ENCODE measurements around the gene TSPAN18. TPM values are rescaled to one million over a fixed set of nuclear protein-coding genes. Genes with fewer than 3 reads are reported as not detected.

TSPAN18 gene
- total and polyA plus RNA-seq, 2 experiments from 2014 or later: 6.0 to 10.6 TPM

DNA sequence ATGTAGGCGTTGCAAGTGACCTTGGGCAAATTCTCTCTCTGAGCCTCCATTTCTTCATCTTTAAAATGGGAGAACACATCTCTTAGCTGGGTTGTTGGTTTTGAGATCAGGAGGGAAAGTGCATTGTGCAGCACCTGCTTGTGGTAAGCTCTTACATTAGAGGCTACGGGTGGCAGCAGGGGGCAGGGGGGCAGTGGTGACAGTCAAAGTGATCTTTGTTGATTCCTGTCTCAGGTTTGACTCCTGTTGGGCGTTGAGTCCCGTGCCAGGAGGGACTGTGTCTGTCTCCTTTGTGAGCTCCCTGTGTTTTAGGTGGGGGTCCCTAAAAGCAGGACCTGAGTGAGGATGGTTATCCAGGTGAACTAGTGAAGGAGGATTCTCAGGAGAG lies 122.2 kb downstream of the TSPAN18 start (continued):
- TF ChIP-seq, protein P1, sequence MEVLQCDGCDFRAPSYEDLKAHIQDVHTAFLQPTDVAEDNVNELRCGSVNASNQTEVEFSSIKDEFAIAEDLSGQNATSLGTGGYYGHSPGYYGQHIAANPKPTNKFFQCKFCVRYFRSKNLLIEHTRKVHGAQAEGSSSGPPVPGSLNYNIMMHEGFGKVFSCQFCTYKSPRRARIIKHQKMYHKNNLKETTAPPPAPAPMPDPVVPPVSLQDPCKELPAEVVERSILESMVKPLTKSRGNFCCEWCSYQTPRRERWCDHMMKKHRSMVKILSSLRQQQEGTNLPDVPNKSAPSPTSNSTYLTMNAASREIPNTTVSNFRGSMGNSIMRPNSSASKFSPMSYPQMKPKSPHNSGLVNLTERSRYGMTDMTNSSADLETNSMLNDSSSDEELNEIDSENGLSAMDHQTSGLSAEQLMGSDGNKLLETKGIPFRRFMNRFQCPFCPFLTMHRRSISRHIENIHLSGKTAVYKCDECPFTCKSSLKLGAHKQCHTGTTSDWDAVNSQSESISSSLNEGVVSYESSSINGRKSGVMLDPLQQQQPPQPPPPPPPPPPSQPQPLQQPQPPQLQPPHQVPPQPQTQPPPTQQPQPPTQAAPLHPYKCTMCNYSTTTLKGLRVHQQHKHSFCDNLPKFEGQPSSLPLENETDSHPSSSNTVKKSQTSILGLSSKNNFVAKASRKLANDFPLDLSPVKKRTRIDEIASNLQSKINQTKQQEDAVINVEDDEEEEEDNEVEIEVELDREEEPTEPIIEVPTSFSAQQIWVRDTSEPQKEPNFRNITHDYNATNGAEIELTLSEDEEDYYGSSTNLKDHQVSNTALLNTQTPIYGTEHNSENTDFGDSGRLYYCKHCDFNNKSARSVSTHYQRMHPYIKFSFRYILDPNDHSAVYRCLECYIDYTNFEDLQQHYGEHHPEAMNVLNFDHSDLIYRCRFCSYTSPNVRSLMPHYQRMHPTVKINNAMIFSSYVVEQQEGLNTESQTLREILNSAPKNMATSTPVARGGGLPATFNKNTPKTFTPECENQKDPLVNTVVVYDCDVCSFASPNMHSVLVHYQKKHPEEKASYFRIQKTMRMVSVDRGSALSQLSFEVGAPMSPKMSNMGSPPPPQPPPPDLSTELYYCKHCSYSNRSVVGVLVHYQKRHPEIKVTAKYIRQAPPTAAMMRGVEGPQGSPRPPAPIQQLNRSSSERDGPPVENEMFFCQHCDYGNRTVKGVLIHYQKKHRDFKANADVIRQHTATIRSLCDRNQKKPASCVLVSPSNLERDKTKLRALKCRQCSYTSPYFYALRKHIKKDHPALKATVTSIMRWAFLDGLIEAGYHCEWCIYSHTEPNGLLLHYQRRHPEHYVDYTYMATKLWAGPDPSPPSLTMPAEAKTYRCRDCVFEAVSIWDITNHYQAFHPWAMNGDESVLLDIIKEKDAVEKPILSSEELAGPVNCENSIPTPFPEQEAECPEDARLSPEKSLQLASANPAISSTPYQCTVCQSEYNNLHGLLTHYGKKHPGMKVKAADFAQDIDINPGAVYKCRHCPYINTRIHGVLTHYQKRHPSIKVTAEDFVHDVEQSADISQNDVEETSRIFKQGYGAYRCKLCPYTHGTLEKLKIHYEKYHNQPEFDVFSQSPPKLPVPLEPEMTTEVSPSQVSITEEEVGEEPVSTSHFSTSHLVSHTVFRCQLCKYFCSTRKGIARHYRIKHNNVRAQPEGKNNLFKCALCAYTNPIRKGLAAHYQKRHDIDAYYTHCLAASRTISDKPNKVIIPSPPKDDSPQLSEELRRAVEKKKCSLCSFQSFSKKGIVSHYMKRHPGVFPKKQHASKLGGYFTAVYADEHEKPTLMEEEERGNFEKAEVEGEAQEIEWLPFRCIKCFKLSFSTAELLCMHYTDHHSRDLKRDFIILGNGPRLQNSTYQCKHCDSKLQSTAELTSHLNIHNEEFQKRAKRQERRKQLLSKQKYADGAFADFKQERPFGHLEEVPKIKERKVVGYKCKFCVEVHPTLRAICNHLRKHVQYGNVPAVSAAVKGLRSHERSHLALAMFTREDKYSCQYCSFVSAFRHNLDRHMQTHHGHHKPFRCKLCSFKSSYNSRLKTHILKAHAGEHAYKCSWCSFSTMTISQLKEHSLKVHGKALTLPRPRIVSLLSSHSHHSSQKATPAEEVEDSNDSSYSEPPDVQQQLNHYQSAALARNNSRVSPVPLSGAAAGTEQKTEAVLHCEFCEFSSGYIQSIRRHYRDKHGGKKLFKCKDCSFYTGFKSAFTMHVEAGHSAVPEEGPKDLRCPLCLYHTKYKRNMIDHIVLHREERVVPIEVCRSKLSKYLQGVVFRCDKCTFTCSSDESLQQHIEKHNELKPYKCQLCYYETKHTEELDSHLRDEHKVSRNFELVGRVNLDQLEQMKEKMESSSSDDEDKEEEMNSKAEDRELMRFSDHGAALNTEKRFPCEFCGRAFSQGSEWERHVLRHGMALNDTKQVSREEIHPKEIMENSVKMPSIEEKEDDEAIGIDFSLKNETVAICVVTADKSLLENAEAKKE (CRISPR knock-in tag; IDR thresholded peaks at IDR 0.05): no peak
- TF ChIP-seq EZH2 (IDR thresholded peaks at IDR 0.05; ENCODE audit: low read depth, unreplicated experiment) (no peak), ZNF114 (CRISPR knock-in tag; IDR thresholded peaks at IDR 0.05) (no peak)

DNA sequence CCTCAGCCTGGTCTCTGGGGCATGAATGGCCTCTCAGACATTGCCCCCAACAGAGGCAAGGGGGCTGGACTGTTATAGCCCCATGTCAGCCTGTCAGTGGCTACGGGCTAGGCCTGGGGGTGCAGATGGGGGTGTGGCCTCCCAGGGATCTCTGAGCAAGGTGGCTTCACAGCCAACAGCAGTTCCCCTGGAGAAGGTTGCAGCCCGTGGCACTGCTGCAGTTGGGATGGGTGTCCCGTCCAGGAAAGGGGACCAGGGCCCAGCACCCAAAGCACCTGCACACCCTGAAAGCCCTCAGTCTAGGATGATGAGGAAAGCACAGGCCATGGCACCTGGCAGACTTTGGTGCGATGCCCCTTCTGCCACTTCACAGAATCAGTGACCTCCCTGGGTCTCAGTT lies 122.7 kb downstream of the TSPAN18 start:
- ATAC-seq: no peak
- no peaks in the 10 kb centered on the region for H3K27me3 ChIP-seq (ENCODE audit: insufficient read depth)
- H3K27ac ChIP-seq (ENCODE audit: low read depth): no peak overlapping the region
- H3K4me2 ChIP-seq: no peak overlapping the region
- H3F3A ChIP-seq (replicated peaks; ENCODE audit: low read depth): no peaks in the 10 kb centered on the region
- H3K4me1 Mint-ChIP-seq: peaks cover 27% of the 10 kb centered on the region
- H3K4me1 ChIP-seq (ENCODE audit: insufficient read depth): peaks cover 9% of the 10 kb centered on the region
- no peak overlapping the region for H2AFZ ChIP-seq
- H3K36me3 ChIP-seq (ENCODE audit: insufficient read depth): peaks cover 4% of the 10 kb centered on the region
- no peaks in the 10 kb centered on the region for H3K79me2 ChIP-seq (replicated peaks; ENCODE audit: insufficient read depth)
- DNase-seq (ENCODE audit: low spot score): no peak
- H3K4me3 ChIP-seq: no peak overlapping the region
- peaks cover 20% of the 10 kb centered on the region for H3K9me3 Mint-ChIP-seq
- peaks cover 29% of the 10 kb centered on the region for H3K36me3 Mint-ChIP-seq (ENCODE audit: low read depth)
- no peaks in the 10 kb centered on the region for H3K9me2 ChIP-seq (ENCODE audit: insufficient read depth)
- H4K20me1 ChIP-seq (replicated peaks; ENCODE audit: insufficient read depth): no peaks in the 10 kb centered on the region
- H3K27me3 Mint-ChIP-seq (ENCODE audit: insufficient read depth, low read depth, poor library complexity): peaks cover 12% of the 10 kb centered on the region
- H3K27ac Mint-ChIP-seq: no peak overlapping the region
- H3K4me3 Mint-ChIP-seq: no peak overlapping the region
- TF ChIP-seq CTCF (conservative IDR thresholded peaks at IDR 0.05; ENCODE audit: low read depth in 2 of 2) (no peak), JUNB (IDR thresholded peaks at IDR 0.05; ENCODE audit: unreplicated experiment) (no peak), EZH2 (IDR thresholded peaks at IDR 0.05; ENCODE audit: low read depth, unreplicated experiment) (no peak), NANOG (IDR thresholded peaks at IDR 0.05; ENCODE audit: borderline replicate concordance) (no peak), POLR2AphosphoS5 (IDR thresholded peaks at IDR 0.05; ENCODE audit: low read depth) (no peak), CREB1 (CRISPR knock-in tag; IDR thresholded peaks at IDR 0.05; ENCODE audit: low read depth) (no peak)
- TF ChIP-seq, protein P1 (CRISPR knock-in tag; IDR thresholded peaks at IDR 0.05): no peak

All from GM23338 (cell line).